Tibial artery (tissue), 4 donors: ENCODE measurements around the gene AGAP1.

Source experiments
- DNase-seq, 2 donors: peaks; one replicate each; pipeline ENCODE4 v3.0.0-alpha.2; 2019
- H3K27ac ChIP-seq, 2 donors: fragments of 200-600 bp; sonication (generic) in 1 of 2; 1 replicate in 1 of 2; 2 replicates in 1 of 2; pipeline ENCODE4 v1.5.1; 2018 to 2019; ENCODE audit warnings: mild to moderate bottlenecking in 1 of 2
- H3K27me3 ChIP-seq, 2 donors: fragments of 200-600 bp; sonication (generic) in 1 of 2; one replicate each; pipeline versions ENCODE4 v1.5.1 to v1.6.0; 2016 to 2019
- H3K36me3 ChIP-seq, 3 donors: fragments of 200-600 bp; sonication (generic) in 2 of 3; one replicate each; pipeline ENCODE4 v1.5.1; 2016 to 2019; ENCODE audit warnings: mild to moderate bottlenecking in 2 of 3
- H3K4me1 ChIP-seq, 4 donors: fragments of 200-600 bp; sonication (generic) in 2 of 4; 1 replicate in 3 of 4; 2 replicates in 1 of 4; pipeline ENCODE4 v1.5.1; 2016 to 2019
- H3K4me3 ChIP-seq, 2 donors: fragments of 200-600 bp; sonication (generic) in 1 of 2; 1 replicate in 1 of 2; 2 replicates in 1 of 2; pipeline ENCODE4 v1.5.1; 2018 to 2019; ENCODE audit warnings: mild to moderate bottlenecking in 2 of 2
- H3K9me3 ChIP-seq, 3 donors: fragments of 200-600 bp; sonication (generic) in 1 of 3; one replicate each; pipeline ENCODE4 v1.5.1; 2016 to 2019
- intact Hi-C: fragments of 100-400 bp; cut with DNase I; formaldehyde crosslinking; loops from one replicate; pipeline ENCODE4 v1.15.0; 2023; ENCODE audit warnings: low total_unique reads
- TF ChIP-seq, protein P1 (sequence below), 2 experiments: fragments of 200-600 bp in 1 of 2; fragments of 450-650 bp in 1 of 2; IDR thresholded peaks; one replicate each; pipeline ENCODE4 v1.5.1; 2017 to 2019; ENCODE audit warnings: antibody characterized with exemption in 2 of 2, mild to moderate bottlenecking in 1 of 2, moderate library complexity in 1 of 2

AGAP1 gene

DNA sequence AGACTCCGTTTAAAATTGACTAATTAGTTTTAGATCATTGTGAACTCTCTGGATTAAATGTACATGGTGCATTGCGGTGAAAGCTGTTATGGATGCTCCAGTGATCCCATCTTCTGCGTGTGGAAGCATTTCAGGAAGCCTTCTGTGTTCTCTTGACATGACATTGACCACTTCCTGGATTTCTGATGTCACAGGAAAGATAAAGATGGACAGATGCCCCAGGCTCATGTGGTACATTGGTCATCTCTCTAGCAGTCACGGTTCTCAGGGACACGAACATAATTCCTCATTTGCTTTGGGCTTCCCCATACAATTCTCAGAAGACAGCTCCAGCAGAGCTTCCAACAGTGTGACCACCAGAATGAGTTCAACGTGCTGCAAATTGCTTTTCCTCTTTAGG is 26.9 kb downstream of the AGAP1 start:
- H3K27ac ChIP-seq, result no peak overlapping the region
- no peaks in the 10 kb centered on the region for H3K9me3 ChIP-seq
- intact Hi-C loops, result no loop called here
- H3K27me3 ChIP-seq, result no peaks in the 10 kb centered on the region
- TF ChIP-seq, protein P1, sequence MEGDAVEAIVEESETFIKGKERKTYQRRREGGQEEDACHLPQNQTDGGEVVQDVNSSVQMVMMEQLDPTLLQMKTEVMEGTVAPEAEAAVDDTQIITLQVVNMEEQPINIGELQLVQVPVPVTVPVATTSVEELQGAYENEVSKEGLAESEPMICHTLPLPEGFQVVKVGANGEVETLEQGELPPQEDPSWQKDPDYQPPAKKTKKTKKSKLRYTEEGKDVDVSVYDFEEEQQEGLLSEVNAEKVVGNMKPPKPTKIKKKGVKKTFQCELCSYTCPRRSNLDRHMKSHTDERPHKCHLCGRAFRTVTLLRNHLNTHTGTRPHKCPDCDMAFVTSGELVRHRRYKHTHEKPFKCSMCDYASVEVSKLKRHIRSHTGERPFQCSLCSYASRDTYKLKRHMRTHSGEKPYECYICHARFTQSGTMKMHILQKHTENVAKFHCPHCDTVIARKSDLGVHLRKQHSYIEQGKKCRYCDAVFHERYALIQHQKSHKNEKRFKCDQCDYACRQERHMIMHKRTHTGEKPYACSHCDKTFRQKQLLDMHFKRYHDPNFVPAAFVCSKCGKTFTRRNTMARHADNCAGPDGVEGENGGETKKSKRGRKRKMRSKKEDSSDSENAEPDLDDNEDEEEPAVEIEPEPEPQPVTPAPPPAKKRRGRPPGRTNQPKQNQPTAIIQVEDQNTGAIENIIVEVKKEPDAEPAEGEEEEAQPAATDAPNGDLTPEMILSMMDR (IDR thresholded peaks at IDR 0.05), result no peak
- no peak overlapping the region for H3K4me3 ChIP-seq
- no peaks in the 10 kb centered on the region for H3K36me3 ChIP-seq
- no peak for DNase-seq
- H3K4me1 ChIP-seq, result peaks cover 0 to 2% (median 0%) of the 10 kb centered on the region in 4 donors

- no peak for DNase-seq
- Histone ChIP-seq H3K27me3 (no peaks in the 10 kb centered on the region), H3K27ac (no peak overlapping the region), H3K36me3 (no peaks in the 10 kb centered on the region), H3K4me1 (peaks cover 0 to 2% (median 0%) of the 10 kb centered on the region in 4 donors), H3K9me3 (no peaks in the 10 kb centered on the region), H3K4me3 (no peak overlapping the region)
- intact Hi-C loops, result no loop called here
- TF ChIP-seq, protein P1 (IDR thresholded peaks at IDR 0.05), result no peak
These were observed 28.0 kb downstream of the AGAP1 start for GRCh38 chr2:235521844-235522243.

- intact Hi-C loops, result no loop called here
- Histone ChIP-seq H3K4me1 (peaks cover 0 to under 1% (median 0%) of the 10 kb centered on the region in 4 donors), H3K27ac (no peak overlapping the region), H3K9me3 (no peaks in the 10 kb centered on the region), H3K36me3 (no peaks in the 10 kb centered on the region), H3K4me3 (no peak overlapping the region), H3K27me3 (no peaks in the 10 kb centered on the region)
- no peak for DNase-seq
- TF ChIP-seq, protein P1 (IDR thresholded peaks at IDR 0.05), result no peak
These were observed 29.2 kb downstream of the AGAP1 start for GRCh38 chr2:235523021-235523420.

GRCh38 chr2:235523486-235524150 is 29.8 kb downstream of the AGAP1 start:
- H3K4me3 ChIP-seq, result no peak overlapping the region
- H3K36me3 ChIP-seq, result no peaks in the 10 kb centered on the region
- DNase-seq, result no peak
- H3K4me1 ChIP-seq, result no peaks in the 10 kb centered on the region
- no peaks in the 10 kb centered on the region for H3K9me3 ChIP-seq
- H3K27ac ChIP-seq, result no peak overlapping the region
- TF ChIP-seq, protein P1 (IDR thresholded peaks at IDR 0.05), result no peak
- intact Hi-C loops, result no loop called here
- H3K27me3 ChIP-seq, result no peaks in the 10 kb centered on the region

GRCh38 chr2:235526166-235526565 is 32.3 kb downstream of the AGAP1 start:
- peaks cover 0 to 4% (median 0%) of the 10 kb centered on the region in 3 donors for H3K36me3 ChIP-seq
- no peak for DNase-seq
- no peaks in the 10 kb centered on the region for H3K4me1 ChIP-seq
- TF ChIP-seq, protein P1 (IDR thresholded peaks at IDR 0.05), result no peak
- no peak overlapping the region for H3K4me3 ChIP-seq
- no peak overlapping the region for H3K27ac ChIP-seq
- intact Hi-C loops, result no loop called here
- peaks cover 0 to 6% (median 0%) of the 10 kb centered on the region in 3 donors for H3K9me3 ChIP-seq
- no peaks in the 10 kb centered on the region for H3K27me3 ChIP-seq
